ENCODE data around the gene CIDEB.

DNA sequence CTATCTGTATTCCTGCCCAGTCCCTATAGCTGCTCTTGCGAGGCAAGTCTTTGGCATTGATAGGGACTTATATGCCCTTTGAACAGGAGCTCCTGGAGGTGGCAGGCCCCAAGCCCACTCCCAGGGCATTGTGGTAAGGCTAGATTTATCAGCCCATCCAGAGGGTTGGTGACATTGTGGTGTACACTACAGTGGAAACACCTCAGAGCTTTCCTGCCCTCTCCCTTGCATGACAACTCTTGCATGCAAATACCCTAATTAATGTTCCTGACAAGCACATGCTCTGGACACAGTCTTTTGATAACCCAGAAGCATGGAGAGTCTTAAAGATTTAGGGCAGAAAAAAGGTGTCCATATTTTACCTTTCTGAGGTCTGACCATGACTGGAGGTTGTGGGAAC lies 32.8 kb upstream of the CIDEB start:
- TF ChIP-seq, protein P1, sequence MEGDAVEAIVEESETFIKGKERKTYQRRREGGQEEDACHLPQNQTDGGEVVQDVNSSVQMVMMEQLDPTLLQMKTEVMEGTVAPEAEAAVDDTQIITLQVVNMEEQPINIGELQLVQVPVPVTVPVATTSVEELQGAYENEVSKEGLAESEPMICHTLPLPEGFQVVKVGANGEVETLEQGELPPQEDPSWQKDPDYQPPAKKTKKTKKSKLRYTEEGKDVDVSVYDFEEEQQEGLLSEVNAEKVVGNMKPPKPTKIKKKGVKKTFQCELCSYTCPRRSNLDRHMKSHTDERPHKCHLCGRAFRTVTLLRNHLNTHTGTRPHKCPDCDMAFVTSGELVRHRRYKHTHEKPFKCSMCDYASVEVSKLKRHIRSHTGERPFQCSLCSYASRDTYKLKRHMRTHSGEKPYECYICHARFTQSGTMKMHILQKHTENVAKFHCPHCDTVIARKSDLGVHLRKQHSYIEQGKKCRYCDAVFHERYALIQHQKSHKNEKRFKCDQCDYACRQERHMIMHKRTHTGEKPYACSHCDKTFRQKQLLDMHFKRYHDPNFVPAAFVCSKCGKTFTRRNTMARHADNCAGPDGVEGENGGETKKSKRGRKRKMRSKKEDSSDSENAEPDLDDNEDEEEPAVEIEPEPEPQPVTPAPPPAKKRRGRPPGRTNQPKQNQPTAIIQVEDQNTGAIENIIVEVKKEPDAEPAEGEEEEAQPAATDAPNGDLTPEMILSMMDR (conservative IDR thresholded peaks at IDR 0.05; ENCODE audit: low read depth, low read length) = no peak
- TF ChIP-seq EZH2 (IDR thresholded peaks at IDR 0.05; ENCODE audit: borderline replicate concordance, low read depth, low read length, poor library complexity, severe bottlenecking) = no peak

Measured in A673 (cell line).